Measurements from ENCODE around the gene DLK1. TPM values are rescaled to one million over a fixed set of nuclear protein-coding genes. Genes with fewer than 3 reads are reported as not detected.

DLK1 gene
- total and polyA plus RNA-seq, 2 of the 13 experiments (the other 11 are each of a cell fraction or from before 2014, with no cell fraction given), result 95.5 to 312 TPM

DNA sequence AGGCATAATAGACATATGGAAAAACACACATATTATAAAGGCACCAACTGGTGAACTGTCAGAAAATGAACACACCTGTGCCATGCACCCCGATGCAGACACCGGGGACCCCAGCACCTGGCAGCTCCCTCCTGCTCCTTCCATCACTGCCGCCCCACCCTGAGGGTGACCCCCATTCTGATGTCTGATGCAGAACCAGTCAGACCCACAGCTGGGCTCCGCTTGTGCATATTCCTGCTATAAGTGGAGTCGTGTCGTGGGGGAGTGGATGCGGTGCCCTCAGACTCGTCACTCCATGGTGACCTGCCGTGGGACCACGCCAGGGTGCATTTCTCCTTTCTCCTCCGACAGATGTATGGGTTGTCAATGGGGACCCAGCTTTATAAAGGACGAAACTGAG lies 53.6 kb downstream of the DLK1 start:
- DNase-seq (ENCODE audit: low spot score) (no peak), FAIRE-seq (no peak), ATAC-seq (no peak)
- Histone ChIP-seq H2AFZ (ENCODE audit: low read length) (no peak overlapping the region), H3K4me1 (ENCODE audit: insufficient read depth, low read length) (peaks cover 38% of the 10 kb centered on the region), H3K4me2 (ENCODE audit: low read depth, low read length) (no peak overlapping the region), H3K9me3 (ENCODE audit: low read length) (no peaks in the 10 kb centered on the region), H3K9ac (ENCODE audit: insufficient read depth, low read depth, low read length) (no peak overlapping the region), H3K79me2 (ENCODE audit: insufficient read depth, low read length) (no peaks in the 10 kb centered on the region), H3K27ac (ENCODE audit: extremely low read length, insufficient read depth, low read length) (no peak overlapping the region), H3K4me3 (replicated peaks in 1 of 3; ENCODE audit: insufficient read depth in 1 of 3, low read depth in 2 of 3, low read length in 3 of 3) (no peak overlapping the region), H3K27me3 (ENCODE audit: control insufficient read depth in 1 of 2, insufficient read depth in 2 of 2, low read length in 2 of 2) (no peaks in the 10 kb centered on the region), H4K20me1 (ENCODE audit: insufficient read depth, low read length) (no peaks in the 10 kb centered on the region), H3K36me3 (replicated peaks in 1 of 2; ENCODE audit: control insufficient read depth in 1 of 2, insufficient read depth in 2 of 2, low read length in 2 of 2) (no peaks in the 10 kb centered on the region)
- BruUV-seq (replicated peaks), result no TSS peak
- intact Hi-C loops (cut with micrococcal nuclease; ENCODE audit: unreplicated experiment) (no loop called here), in situ Hi-C loops (cut with HindIII; ENCODE audit: extremely low pct_ligation_motif_present, low pct_unique_long_range_greater_than_20kb) (no loop called here)
- 97% methylated on average over 12 of the region's 12 CpGs for WGBS (ENCODE audit: low lambda C conversion rate)
- TF ChIP-seq RFXAP (CRISPR knock-in tag; IDR thresholded peaks at IDR 0.05; ENCODE audit: borderline replicate concordance), result no peak
- ChIA-PET CTCF (ENCODE audit: low intra/inter-chr PET ratio, low total read pairs) (no interaction called here), POLR2A (no interaction called here)

DNA sequence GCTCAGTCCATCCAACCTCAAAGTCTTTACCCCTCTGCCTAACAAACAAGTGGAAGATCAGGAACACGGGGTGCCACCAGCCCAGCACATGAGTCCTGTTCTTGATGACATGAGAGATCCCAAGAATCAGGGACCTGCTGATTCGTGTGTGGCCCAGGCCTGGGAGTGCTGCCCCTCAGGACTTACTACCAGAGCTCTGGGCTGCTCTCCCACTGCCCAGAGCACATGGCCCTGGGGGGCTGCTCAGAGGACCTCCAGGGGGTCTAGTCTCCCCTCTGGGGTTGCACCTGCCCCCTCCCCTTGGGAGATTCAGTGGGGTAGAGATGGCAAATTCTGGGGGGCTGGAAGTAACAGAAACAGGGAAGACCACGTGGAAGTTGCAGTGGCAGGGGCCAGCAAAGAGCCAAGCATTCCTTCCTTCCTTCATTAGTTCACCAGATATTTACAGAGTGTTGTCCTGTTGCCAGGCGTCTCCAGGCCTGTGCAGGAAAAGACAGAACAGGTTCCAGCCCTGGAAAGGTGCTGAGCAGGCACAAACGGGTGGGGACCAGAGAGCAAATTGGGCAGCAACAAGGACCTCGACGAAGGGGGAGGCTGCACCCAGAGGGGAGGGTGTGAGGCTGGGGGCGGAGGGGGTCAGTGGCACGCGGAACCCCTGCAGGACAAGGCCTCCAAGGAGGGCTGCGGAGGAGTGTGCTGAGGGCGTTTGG lies 54.1 kb downstream of the DLK1 start:
- in situ Hi-C loops (cut with HindIII; ENCODE audit: extremely low pct_ligation_motif_present, low pct_unique_long_range_greater_than_20kb), result no loop called here
- H3K4me2 ChIP-seq (ENCODE audit: low read depth, low read length), result no peak overlapping the region
- H3K4me3 ChIP-seq (replicated peaks in 1 of 3; ENCODE audit: insufficient read depth in 1 of 3, low read depth in 2 of 3, low read length in 3 of 3), result no peak overlapping the region
- H3K9ac ChIP-seq (ENCODE audit: insufficient read depth, low read depth, low read length), result no peak overlapping the region
- H3K9me3 ChIP-seq (ENCODE audit: low read length), result no peaks in the 10 kb centered on the region
- TF ChIP-seq CBFB (CRISPR knock-in tag; IDR thresholded peaks at IDR 0.05), result no peak
- peak; percentile 56 to 66; a peak in 3 of 4 replicates for TF ChIP-seq MAFK (conservative IDR thresholded peaks at IDR 0.05 in 1 of 2, IDR thresholded peaks at IDR 0.05 in 1 of 2; ENCODE audit: low read length in 2 of 2)
- no peak for TF ChIP-seq NR2C2 (CRISPR knock-in tag; IDR thresholded peaks at IDR 0.05; ENCODE audit: borderline replicate concordance)
- no peak for TF ChIP-seq ZMYM3 (CRISPR knock-in tag; IDR thresholded peaks at IDR 0.05)
- TF ChIP-seq, protein P1, sequence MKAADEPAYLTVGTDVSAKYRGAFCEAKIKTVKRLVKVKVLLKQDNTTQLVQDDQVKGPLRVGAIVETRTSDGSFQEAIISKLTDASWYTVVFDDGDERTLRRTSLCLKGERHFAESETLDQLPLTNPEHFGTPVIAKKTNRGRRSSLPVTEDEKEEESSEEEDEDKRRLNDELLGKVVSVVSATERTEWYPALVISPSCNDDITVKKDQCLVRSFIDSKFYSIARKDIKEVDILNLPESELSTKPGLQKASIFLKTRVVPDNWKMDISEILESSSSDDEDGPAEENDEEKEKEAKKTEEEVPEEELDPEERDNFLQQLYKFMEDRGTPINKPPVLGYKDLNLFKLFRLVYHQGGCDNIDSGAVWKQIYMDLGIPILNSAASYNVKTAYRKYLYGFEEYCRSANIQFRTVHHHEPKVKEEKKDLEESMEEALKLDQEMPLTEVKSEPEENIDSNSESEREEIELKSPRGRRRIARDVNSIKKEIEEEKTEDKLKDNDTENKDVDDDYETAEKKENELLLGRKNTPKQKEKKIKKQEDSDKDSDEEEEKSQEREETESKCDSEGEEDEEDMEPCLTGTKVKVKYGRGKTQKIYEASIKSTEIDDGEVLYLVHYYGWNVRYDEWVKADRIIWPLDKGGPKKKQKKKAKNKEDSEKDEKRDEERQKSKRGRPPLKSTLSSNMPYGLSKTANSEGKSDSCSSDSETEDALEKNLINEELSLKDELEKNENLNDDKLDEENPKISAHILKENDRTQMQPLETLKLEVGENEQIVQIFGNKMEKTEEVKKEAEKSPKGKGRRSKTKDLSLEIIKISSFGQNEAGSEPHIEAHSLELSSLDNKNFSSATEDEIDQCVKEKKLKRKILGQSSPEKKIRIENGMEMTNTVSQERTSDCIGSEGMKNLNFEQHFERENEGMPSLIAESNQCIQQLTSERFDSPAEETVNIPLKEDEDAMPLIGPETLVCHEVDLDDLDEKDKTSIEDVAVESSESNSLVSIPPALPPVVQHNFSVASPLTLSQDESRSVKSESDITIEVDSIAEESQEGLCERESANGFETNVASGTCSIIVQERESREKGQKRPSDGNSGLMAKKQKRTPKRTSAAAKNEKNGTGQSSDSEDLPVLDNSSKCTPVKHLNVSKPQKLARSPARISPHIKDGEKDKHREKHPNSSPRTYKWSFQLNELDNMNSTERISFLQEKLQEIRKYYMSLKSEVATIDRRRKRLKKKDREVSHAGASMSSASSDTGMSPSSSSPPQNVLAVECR (CRISPR knock-in tag; IDR thresholded peaks at IDR 0.05; ENCODE audit: borderline replicate concordance), result no peak
- no peak for TF ChIP-seq RBM22 (optimal IDR thresholded peaks at IDR 0.05; ENCODE audit: low read length)
- TF ChIP-seq KLF6 (CRISPR knock-in tag; IDR thresholded peaks at IDR 0.05), result no peak
- FAIRE-seq (no peak), DNase-seq (ENCODE audit: low spot score) (no peak), ATAC-seq (no peak)
- no peaks in the 10 kb centered on the region for H3K36me3 ChIP-seq (replicated peaks in 1 of 2; ENCODE audit: control insufficient read depth in 1 of 2, insufficient read depth in 2 of 2, low read length in 2 of 2)
- H2AFZ ChIP-seq (ENCODE audit: low read length), result no peak overlapping the region
- H3K27me3 ChIP-seq (ENCODE audit: control insufficient read depth in 1 of 2, insufficient read depth in 2 of 2, low read length in 2 of 2), result no peaks in the 10 kb centered on the region
- H4K20me1 ChIP-seq (ENCODE audit: insufficient read depth, low read length), result no peaks in the 10 kb centered on the region
- intact Hi-C loops (cut with micrococcal nuclease; ENCODE audit: unreplicated experiment), result no loop called here
- H3K79me2 ChIP-seq (ENCODE audit: insufficient read depth, low read length), result no peaks in the 10 kb centered on the region
- CTCF ChIA-PET (ENCODE audit: low intra/inter-chr PET ratio, low total read pairs), result no interaction called here
- no peak overlapping the region for H3K27ac ChIP-seq (ENCODE audit: extremely low read length, insufficient read depth, low read length)
- 93% methylated on average over 12 of the region's 12 CpGs for WGBS (ENCODE audit: low lambda C conversion rate)
- BruUV-seq (replicated peaks), result no TSS peak
- H3K4me1 ChIP-seq (ENCODE audit: insufficient read depth, low read length), result peaks cover 43% of the 10 kb centered on the region
- POLR2A ChIA-PET, result no interaction called here
